GM10248 (cell line): ENCODE results near the gene UBE2I.

Experiments
- CTCF ChIA-PET: fragments of 300-600 bp; sonication (Branson Sonifier 250); formaldehyde crosslinking; extraction: SDS; loops from one replicate; lab custom pipeline; 2021; ENCODE audit warnings: antibody characterized with exemption; lab: Yijun Ruan, JAX
- POLR2A ChIA-PET: fragments of 350-650 bp; sonication (Branson Sonifier 250); formaldehyde crosslinking; extraction: SDS; loops from one replicate; lab custom pipeline; 2020; ENCODE audit warnings: antibody characterized with exemption; lab: Yijun Ruan, JAX
- DNase-seq: peaks from one replicate; pipeline ENCODE4 v3.0.0; 2012; ENCODE audit errors: extremely low spot score
- TF ChIP-seq, protein P1 (sequence below): IDR thresholded peaks from 2 replicates; pipeline ENCODE4 v1.5.1; 2012; ENCODE audit warnings: mild to moderate bottlenecking, low read depth; ENCODE audit errors: extremely low read depth, missing control alignments, control extremely low read depth

Gene UBE2I

DNA sequence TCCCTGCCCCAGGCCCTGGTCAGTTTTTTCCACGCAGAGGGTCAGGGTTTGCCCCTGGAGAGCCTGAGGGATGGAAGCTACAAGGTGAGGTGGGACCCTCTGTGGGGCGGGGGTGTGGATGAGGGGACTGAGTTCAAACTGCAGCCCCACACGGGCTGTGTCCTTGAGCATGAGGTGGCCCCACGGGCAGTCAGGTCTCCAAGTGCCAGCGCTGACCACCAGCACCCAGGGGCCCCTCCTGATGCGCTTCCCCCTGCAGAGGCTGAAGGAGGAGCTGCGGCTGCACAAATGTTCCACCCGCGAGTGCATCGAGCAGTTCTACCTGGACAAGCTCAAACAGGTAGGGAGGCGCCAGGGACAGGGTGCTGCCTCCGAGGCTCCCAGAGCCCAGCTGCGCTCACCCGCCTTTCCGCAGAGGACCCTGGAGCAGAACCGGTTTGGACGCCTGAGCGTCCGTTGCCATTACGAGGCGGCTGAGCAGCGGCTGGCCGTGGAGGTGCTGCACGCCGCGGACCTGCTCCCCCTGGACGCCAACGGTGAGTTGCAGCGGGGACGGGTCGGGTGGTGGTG is 37.9 kb downstream of the UBE2I start:
- CTCF ChIA-PET = interaction anchor here (0.9 to 1.7 kb wide), 3 partner anchors 10 to 16 kb away, joined by 3 to 6 read pairs (median 5); no protein-coding TSS in a partner anchor
- TF ChIP-seq, protein P1, sequence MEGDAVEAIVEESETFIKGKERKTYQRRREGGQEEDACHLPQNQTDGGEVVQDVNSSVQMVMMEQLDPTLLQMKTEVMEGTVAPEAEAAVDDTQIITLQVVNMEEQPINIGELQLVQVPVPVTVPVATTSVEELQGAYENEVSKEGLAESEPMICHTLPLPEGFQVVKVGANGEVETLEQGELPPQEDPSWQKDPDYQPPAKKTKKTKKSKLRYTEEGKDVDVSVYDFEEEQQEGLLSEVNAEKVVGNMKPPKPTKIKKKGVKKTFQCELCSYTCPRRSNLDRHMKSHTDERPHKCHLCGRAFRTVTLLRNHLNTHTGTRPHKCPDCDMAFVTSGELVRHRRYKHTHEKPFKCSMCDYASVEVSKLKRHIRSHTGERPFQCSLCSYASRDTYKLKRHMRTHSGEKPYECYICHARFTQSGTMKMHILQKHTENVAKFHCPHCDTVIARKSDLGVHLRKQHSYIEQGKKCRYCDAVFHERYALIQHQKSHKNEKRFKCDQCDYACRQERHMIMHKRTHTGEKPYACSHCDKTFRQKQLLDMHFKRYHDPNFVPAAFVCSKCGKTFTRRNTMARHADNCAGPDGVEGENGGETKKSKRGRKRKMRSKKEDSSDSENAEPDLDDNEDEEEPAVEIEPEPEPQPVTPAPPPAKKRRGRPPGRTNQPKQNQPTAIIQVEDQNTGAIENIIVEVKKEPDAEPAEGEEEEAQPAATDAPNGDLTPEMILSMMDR = no peak
- POLR2A ChIA-PET = no interaction called here
- no peak for DNase-seq

DNA sequence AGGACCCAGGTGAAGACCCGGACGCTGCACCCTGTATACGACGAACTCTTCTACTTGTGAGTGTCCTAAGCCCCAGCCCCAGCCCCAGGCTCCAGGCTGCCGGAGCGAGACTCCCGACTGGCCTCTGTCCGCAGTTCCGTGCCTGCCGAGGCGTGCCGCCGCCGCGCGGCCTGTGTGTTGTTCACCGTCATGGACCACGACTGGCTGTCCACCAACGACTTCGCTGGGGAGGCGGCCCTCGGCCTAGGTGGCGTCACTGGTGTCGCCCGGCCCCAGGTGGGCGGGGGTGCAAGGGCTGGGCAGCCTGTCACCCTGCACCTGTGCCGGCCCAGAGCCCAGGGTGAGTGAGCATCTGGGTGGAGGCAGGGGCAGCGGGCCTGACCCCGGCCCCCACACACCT is 38.5 kb downstream of the UBE2I start:
- ChIA-PET CTCF (interaction anchor here (0.9 to 1.2 kb wide), 2 partner anchors 12 to 16 kb away, joined by 3 to 4 read pairs; no protein-coding TSS in a partner anchor), POLR2A (no interaction called here)
- TF ChIP-seq, protein P1 = no peak
- DNase-seq = no peak

DNA sequence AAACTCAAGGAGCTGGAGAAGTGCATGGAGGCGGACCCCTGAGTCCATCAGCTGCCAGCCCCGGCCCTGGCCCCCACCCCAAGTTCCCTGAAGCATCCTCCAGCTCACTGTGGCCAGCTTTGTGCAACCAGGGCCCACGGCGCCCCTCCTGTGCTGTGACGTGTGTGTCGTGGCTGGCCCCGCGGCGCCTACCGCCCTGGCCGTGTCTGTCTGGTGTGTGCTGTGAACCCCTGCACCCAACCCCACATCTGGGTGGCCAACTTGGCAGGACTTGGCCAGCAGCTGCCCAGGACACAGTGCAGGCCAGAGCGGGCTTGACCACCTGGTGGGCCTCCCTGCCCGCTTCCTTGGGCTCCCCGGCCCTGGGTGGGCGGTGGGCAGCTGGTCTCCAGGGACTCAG is 39.0 kb downstream of the UBE2I start:
- TF ChIP-seq, protein P1 = no peak
- POLR2A ChIA-PET = no interaction called here
- CTCF ChIA-PET = interaction anchor here (1.2 to 1.4 kb wide), 2 partner anchors 11 to 15 kb away, joined by 4 to 5 read pairs; no protein-coding TSS in a partner anchor
- no peak for DNase-seq

DNA sequence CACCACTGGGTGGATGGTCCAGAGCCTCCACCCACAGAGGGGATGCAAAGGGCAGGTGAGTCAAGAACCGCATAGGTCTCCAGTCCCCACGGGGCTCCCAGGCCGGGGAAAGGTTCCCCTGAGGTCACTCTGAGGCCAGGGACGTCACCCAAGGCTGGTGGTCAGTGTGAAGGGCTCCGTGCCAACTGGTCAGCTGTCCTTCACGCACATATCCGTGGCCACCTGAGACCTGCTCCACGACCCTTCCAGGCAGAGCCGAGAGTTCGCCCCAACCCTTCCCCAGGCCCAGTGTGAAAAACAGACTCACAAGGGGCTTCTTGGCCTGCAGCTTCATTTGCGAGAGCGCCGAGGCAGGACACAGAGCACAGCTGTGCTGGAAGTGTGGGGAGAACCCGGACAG is 39.5 kb downstream of the UBE2I start:
- no peak for DNase-seq
- POLR2A ChIA-PET = no interaction called here
- CTCF ChIA-PET = interaction anchor here (1.2 to 1.5 kb wide), 3 partner anchors 11 to 15 kb away, joined by 4 to 5 read pairs (median 4); no protein-coding TSS in a partner anchor
- TF ChIP-seq, protein P1 = no peak

DNA sequence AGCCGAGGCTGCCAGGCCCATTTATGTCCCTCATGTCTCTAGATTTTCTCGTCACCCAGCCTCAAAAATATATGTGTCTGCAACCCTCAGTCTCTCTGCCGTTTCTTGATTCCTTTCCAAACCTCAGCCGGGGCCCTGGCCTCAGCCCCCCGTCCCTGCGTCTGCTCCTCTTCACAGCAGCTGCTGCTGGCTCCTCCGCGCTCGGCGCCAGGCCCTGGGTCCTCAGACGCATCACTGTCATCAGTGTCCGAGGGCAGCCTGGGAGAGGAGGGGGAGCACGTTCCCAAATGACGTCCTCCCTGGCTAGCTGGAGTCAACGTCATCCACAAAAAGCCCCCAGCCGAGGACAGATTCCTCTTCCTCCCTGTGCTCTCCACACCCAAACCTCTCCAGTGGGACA is 39.9 kb downstream of the UBE2I start:
- ChIA-PET POLR2A (no interaction called here), CTCF (interaction anchor here (0.9 to 1.5 kb wide), 4 partner anchors 12 to 15 kb away, joined by 4 to 5 read pairs (median 4); no protein-coding TSS in a partner anchor)
- no peak for DNase-seq
- TF ChIP-seq, protein P1 = no peak

DNA sequence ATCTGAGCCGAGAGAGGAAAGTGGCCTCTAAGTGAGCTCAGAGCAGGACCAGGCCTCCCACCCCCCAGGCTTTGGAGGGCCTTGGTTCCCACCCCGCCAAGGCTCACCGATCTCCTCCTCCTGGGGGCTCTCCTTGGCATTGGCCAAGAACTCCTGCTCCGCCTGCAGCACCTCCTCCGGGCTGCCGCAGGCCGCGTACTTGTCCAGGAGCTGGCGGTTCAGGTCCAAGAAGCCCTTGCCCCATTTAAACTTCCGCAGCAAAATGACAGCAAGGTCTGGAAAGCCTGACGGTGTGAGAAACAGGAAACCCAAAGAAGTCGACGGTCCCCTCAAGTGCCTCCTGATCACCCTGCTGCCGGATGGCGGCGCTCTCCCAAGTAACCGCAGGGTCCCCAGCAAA is 40.5 kb downstream of the UBE2I start:
- ChIA-PET CTCF (interaction anchor here (0.9 to 1.5 kb wide), 2 partner anchors 13 to 14 kb away, joined by 4 read pairs; no protein-coding TSS in a partner anchor), POLR2A (no interaction called here)
- no peak for DNase-seq
- TF ChIP-seq, protein P1 = no peak
